Measurements from ENCODE around the gene FCHO1.

FCHO1 gene, protein sequence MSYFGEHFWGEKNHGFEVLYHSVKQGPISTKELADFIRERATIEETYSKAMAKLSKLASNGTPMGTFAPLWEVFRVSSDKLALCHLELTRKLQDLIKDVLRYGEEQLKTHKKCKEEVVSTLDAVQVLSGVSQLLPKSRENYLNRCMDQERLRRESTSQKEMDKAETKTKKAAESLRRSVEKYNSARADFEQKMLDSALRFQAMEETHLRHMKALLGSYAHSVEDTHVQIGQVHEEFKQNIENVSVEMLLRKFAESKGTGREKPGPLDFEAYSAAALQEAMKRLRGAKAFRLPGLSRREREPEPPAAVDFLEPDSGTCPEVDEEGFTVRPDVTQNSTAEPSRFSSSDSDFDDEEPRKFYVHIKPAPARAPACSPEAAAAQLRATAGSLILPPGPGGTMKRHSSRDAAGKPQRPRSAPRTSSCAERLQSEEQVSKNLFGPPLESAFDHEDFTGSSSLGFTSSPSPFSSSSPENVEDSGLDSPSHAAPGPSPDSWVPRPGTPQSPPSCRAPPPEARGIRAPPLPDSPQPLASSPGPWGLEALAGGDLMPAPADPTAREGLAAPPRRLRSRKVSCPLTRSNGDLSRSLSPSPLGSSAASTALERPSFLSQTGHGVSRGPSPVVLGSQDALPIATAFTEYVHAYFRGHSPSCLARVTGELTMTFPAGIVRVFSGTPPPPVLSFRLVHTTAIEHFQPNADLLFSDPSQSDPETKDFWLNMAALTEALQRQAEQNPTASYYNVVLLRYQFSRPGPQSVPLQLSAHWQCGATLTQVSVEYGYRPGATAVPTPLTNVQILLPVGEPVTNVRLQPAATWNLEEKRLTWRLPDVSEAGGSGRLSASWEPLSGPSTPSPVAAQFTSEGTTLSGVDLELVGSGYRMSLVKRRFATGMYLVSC

GRCh38 chr19:17751103-17751911, at the start of gene FCHO1:
TSS of gene FCHO1 (plus strand) at chr19:17751477. CDS start at chr19:17755165, 3,688 bp downstream.
- peaks cover 0 to 19% (median 9%) of the 10 kb centered on the region in 4 donors for H3K4me1 ChIP-seq
- H3K27ac ChIP-seq: no peak within 1 kb of the TSS
- DNase-seq: peak; percentile 35 to 71
- H3K4me3 ChIP-seq: no peak within 1 kb of the TSS
- intact Hi-C loops (cut with DNase I; ENCODE audit: low total_unique reads): no loop called here
- H3K36me3 ChIP-seq: no peaks in the 10 kb centered on the region
- no peaks in the 10 kb centered on the region for H3K9me3 ChIP-seq
- peaks cover 0 to 8% of the 10 kb centered on the region in 2 donors for H3K27me3 ChIP-seq
- TF ChIP-seq CTCF (IDR thresholded peaks at IDR 0.05): no peak

DNA sequence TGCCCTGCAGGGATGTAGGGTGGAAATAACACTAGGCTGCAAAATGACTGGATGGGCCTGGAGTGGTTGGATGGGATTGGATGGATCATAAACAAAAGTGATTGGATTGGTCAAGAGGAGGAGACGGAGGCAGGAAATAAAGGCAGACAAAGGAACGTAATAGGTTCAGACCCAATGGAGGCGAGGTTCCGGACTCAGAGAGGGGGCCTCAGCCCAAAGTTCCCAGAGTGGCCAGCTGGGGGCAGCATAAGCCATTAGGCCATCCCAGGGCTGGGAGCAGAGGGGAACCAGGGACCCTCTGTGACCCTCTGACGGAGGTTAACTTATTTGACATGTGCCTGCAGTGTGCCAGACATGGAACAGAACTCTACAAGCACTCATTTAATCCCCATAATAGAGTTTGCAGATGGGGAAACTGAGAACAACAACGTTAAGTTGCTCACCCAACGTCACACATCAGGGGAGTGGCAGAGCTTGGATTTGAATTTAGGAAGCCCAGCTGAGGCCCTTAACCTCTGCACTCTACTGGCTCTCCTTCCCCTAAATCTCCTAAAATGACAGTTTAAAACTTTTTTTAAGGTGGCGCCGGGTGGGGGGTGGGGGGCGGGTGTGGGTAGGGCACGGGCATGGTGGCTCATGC, 47.3 kb upstream of the FCHO1 start:
- intact Hi-C loops (cut with DNase I; ENCODE audit: low total_unique reads): no loop called here
- H3K27ac ChIP-seq: no peak overlapping the region
- peaks cover 0 to 38% of the 10 kb centered on the region in 2 donors for H3K27me3 ChIP-seq
- DNase-seq: peak in 1 of 2 donors; percentile 44
- no peaks in the 10 kb centered on the region for H3K9me3 ChIP-seq
- TF ChIP-seq CTCF (IDR thresholded peaks at IDR 0.05): peak; percentile 67 to 71
- no peaks in the 10 kb centered on the region for H3K36me3 ChIP-seq
- H3K4me3 ChIP-seq: no peak overlapping the region
- H3K4me1 ChIP-seq: no peaks in the 10 kb centered on the region

- H3K4me3 ChIP-seq: no peak overlapping the region
- DNase-seq: no peak
Observed at GRCh38 chr19:17706750-17707181, 44.5 kb upstream of the FCHO1 start.

GRCh38 chr19:17711851-17712250, 39.4 kb upstream of the FCHO1 start:
- TF ChIP-seq CTCF (IDR thresholded peaks at IDR 0.05): no peak

More at GRCh38 chr19:17706750-17707181, 44.5 kb upstream of the FCHO1 start:
- no peak for TF ChIP-seq CTCF (IDR thresholded peaks at IDR 0.05)
- H3K27me3 ChIP-seq: peaks cover 0 to 18% of the 10 kb centered on the region in 2 donors
- no peak overlapping the region for H3K27ac ChIP-seq
- no peaks in the 10 kb centered on the region for H3K4me1 ChIP-seq
- H3K9me3 ChIP-seq: no peaks in the 10 kb centered on the region
- intact Hi-C loops (cut with DNase I; ENCODE audit: low total_unique reads): no loop called here
- H3K36me3 ChIP-seq: no peaks in the 10 kb centered on the region

More at GRCh38 chr19:17711851-17712250, 39.4 kb upstream of the FCHO1 start:
- Histone ChIP-seq H3K27ac (no peak overlapping the region), H3K9me3 (no peaks in the 10 kb centered on the region), H3K4me3 (no peak overlapping the region), H3K36me3 (no peaks in the 10 kb centered on the region), H3K27me3 (peaks cover 0 to 4% of the 10 kb centered on the region in 2 donors), H3K4me1 (peaks cover 0 to 3% (median 1%) of the 10 kb centered on the region in 4 donors)
- intact Hi-C loops (cut with DNase I; ENCODE audit: low total_unique reads): no loop called here
- DNase-seq: no peak
